Germinal center (tissue), 1 donor: Measurements from ENCODE around the gene GNB5.
"Not testable (repeated sequence)": the region's sequence is repeated elsewhere in the genome, so short reads cannot be mapped to it uniquely, and the experiment has no call there.

ENCODE experiments used
- DNase-seq: peaks from one replicate; pipeline ENCODE4 v3.0.0; 2012; ENCODE audit warnings: mixed read lengths, low spot score

Gene GNB5

DNA sequence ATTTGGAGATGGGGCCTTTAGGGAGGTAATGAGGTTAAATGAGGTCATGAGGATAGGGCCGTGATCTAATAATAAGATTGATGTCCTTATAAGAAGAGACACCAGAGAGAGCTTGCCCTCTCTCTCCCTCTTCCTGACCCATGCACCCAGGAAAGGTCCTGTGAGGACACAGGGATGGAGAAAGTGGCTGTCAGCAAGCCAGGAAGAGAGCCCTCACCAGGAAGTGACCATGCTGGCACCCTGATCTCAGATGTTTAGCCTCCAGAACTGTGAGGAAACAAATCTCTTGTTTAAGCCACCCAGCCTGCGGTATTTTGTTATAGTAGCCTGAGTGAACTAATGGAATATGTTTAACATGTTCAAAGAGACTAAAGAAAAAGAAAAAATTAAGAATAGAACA is 15.3 kb upstream of the GNB5 start:
- DNase-seq = no peak

DNA sequence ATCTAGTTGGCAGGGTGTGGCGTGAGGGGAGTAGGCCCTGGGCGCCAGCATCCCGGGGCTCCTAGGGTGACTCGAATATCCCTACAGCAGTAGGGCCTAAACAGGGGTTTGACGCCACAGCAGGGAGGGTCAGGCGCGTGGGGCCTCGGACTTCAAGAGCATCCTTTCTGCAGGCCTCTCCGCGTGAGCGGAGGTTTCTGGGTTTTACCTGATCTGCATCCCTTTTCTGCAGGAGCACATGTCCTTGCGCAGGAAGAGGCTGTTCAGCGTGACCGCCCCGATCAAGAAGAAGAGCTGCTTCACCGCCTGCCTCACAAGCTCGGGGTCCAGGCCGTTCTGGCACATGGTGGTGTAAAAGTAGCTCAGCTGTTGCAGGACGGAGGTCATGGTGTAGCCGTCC is 13.5 kb upstream of the GNB5 start:
- no peak for DNase-seq

DNA sequence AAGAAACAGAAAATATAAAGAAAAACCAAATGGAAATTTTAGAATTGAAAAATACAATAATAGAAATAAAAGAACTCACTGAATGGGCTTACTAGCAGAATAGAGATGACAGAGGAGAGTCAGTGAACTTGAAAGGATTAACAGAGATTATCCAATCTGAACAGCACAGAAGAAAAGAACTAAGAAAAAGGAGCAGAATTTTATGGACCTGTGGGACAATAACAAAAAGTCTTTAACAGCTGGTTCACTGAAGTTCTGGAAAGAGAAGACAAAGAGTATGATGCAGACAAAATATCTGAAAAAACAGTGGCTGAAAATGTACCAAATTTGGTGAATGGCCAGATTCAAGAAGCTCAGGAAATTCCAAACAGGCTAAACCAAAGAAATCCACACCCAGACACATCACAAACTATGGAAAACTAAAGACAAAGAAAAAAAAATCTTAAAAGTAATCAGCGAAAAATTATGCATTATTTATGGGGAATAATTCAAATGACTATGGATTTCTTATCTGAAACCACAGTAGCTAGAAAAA is 9.7 kb upstream of the GNB5 start:
- DNase-seq = no peak

DNA sequence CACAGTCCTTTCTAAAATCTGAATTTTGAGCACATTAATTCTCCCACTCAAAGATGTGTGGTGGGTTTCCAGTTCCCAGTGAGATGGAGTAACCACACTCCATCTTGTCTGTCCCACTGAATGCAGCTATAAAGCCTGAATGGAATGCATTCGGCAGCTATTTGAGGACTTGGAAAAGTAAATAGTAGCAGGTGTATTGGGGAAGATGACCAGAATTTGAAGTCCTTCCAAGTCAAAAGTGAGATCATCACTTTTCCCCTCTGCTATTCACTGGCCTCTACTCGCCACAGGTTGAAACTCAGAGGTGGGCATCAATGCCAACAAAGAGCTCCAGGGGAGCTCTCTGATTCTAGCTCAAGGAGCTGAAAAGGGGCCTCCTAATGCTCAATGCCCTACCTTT is 8.1 kb upstream of the GNB5 start:
- DNase-seq = no peak

DNA sequence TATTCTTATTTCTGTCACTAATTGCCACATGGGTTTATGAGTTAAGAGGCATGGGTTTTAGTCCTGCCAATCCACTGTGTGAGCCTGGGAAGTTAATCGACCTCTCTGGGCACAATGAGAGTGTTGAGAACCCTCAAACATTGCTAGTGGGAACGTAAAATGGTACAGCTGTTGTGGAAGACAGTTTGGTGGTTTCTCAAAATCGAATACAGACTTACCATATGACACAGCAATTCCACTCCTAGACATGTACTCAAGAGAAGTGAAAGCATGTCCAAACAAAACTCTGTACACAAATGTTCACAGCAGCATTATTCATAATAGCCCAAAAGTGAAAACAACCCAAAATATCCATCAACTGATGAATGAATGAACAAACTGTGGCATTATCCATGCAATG is 5.7 kb upstream of the GNB5 start:
- no peak for DNase-seq

DNA sequence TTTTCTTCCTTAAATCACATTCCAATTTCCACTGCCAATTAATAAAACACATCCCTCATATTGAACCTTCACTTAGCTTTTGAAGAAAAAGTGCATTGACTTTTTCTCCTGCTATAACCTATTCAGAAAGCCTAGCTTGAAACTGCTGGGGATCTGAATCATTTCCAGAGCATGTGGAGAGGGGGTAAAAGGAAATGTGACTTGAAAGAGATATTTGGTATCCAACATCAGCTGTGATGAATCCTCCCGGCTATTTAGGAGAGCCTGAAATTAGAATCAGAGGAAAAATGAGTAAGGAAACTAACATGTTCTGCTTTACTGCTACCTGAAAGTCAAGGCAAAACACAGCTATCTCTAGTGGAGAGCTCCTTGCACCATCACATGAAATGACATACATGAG is 2.6 kb upstream of the GNB5 start:
- no peak for DNase-seq

DNA sequence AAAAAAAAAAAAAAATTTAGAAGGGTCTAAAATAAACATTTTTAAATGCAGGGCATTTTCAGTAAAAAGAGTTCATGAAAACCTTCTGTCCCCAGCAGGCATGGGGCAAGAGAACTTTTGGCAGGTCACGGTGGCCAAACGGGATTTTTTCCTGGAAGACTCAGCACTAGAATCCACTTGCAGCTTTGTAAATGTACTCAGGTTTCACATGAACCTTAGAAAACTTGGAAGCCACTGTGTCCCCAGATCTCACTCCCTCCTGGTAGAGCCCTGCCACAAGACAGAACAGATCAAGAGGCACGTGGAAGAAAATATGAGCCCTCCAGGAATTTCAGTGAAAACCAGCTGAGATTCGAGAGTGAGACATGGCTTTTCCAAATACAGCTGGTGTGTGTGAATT is 2.1 kb upstream of the GNB5 start:
- no peak for DNase-seq

DNA sequence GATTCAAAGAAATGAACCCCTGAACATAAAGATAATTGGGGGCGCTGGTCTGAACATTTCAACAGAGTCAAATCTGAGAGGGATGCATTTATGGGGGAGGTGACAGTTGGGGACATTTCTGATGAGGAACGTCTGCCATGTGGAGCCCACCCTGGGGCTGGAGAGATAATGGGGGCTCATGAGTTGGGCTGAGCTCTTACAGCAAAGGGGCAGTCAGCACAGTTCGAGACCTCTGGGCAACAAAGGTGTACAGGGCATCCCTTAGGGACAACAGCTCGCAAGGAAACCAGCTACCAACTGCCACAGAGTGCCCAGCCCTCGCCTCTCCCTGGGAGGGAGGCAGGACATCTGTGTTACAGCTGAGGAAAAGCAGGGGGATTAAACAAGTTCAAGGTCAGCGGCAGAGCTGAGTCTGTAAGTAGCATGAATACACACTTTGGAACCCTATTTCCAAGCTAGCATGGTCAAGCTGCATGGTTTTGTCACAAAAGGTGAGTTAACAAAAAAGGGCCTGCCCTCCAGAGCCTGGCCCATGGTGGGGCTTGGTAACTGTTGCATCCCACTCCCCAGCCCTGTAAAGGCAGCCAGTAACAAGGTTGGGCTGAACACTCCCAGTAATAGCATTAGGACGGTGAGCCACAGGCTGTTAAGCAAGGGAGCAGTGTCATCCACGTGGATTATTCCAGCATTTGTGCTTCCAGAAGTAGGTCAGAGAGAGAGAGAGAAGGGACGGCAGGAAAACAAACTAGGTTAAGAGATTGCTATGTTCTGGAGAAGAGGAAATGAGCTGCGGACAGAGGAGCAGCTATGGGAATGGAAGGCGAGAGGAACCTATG is 4.3 kb downstream of the GNB5 start:
- DNase-seq = no peak

DNA sequence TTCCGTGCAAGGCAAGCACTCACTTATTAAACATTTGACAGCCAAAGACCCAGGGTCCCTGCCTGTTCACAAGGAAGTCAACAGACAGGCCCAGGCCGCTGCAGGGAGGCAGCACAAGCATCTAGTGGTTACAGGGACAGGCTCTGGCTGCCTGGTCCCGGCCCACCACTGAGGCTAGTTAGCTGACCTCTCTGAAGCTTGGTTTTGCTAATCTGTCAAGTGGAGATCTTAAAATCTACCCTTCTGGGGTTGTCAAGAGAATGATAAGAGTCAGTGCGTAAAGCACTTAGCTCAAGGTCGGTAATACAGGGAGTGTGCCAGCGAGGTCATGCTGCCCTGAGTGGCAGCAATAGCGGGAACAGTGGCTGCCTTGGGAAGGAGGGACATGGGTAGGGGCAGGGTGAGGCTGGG is 6.0 kb downstream of the GNB5 start:
- DNase-seq = no peak

DNA sequence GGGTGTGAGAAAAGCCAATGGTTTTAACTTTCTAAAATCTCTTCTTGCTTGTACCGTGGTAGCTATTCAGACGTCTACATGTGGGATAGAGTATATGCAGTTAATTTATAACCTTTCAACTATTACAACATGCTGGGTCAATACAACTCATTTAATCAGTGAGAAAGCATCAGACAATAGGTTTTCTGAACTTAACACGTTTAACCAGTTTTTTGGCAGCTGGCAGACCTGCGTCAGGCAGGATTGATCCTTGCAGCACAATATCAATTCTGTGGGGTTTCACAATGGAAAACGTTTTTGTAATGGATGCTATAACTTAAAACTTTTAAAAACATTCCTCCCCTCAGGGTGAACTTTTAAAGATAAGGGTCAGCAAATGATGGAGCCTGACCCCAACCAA is 6.5 kb downstream of the GNB5 start:
- no peak for DNase-seq

DNA sequence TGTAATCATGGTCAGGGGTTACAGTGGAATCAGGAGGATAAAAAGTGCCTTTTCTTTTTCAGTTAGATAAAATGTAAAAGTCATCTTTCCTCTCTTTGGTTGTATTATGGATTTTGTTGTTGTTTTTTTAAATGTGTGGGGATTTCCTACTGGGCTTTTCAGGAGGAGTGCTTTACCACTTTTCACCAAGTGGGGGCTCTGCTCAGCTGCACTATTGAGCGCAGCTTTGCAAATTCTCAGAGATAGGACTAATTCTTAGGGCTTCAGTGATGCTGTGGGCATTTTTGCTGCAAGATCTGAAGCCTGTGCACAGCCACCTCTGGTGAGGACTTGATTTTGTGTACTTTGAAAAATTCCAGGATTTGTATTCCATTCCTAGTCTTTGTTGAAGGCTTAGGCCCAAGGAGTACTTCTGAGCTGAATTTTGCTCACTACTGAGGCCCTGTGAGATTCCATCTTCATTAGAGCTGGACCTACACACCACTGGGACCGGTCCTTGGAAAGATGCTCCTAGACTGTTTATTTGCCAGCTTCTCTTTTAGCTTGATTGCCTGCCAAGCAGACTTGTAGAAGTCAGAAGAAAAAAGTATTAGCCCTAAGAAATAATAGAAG is 7.5 kb downstream of the GNB5 start:
- DNase-seq = peak; percentile 12

DNA sequence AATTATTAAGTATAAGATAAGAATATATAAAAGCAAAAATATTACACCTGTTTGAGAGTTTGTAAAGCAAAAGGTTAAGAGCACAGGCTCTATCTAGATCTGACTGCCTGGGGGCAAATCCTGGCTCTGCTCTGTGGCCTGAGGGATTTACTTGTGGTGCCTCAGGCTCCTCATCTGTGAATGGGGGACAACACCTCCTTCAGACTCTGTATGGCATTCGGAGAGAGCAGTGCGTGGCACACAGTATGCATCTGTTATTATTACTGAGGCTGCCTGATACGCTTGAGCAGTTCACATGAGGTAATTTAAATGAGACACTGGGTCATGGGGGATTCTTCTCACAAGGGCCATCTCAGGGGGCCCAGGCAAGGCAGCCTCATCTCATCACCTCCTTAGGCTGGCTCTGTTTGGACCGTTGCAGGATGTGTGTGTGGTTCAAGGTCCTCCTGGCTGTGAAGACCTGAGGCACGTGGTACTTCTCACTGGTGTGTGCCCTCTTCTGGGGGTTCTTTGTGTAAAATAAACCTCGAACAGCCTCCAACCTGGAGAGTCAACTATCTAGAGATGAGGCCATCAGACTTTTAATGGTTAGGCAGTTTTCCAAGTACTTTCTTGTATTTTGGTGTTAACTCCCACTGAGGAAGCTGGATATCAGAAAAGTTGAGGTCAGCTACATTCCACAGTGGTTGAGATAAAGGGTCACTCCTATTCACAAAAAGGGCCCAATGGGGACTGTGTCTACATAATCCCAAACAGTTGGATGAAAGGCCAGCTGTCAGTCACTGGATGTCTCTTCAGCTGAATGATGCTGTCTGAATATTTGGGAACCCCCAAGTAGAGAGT is 9.0 kb downstream of the GNB5 start:
- peak; percentile 33 for DNase-seq

DNA sequence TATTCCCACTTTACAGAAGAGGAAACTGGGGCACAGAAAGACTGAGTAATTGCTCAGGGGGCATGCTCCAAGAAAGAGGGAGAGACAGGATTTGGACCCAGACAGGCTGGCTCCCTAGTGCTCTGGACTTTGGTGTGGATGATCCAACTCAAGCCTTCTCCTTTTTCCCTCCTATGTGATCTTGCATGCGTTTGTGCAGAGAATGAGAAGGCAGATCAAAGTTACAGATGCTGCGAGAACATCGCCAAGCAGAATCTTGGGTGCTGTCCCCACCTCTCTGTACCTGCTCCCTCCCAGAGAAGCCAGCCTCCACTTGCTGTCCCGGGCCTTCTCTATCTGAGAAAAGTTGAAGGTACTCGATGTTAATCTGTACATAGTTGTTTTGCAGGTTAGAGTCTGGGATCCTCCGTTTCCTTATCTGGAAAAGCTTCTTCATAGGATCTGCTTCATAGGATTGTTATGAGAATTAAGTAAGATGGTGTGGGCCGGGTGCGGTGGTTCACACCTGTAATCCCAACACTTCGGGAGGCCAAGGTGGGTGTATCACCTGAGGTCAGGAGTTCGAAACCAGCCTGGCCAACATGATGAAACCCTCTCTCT is 10.2 kb downstream of the GNB5 start:
- no peak for DNase-seq

DNA sequence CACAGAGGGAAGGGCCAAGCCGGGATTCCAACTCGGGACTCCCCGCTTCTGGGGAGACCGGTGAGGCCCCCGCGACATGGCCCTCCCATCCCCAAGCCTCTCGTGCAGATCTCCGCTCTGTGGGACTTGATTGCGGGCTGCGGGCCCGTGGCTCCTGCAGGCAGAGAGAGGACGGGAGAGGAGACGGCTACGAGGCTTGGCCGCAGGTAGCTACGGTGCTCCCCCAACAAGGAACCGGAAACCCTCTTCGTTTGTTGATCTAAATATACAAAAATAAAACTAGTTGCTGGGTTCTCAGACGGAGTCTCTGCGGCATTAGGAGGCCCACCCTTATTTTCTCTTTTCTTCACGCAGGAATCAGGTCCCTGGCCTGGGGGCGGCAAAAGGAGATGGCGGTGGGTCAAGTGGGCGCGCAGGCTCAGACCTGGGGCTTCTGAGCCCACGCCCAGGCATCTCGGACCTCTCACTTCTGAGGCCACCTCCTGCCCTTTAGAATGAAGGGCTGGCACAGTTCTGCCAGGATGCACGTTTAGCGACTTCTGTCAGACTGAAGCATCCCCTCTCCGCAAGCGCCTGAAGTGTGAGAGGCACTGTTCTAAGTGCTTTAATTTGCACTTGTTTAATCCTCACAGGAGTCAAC is 10.9 kb downstream of the GNB5 start:
- DNase-seq = peak; percentile 72

DNA sequence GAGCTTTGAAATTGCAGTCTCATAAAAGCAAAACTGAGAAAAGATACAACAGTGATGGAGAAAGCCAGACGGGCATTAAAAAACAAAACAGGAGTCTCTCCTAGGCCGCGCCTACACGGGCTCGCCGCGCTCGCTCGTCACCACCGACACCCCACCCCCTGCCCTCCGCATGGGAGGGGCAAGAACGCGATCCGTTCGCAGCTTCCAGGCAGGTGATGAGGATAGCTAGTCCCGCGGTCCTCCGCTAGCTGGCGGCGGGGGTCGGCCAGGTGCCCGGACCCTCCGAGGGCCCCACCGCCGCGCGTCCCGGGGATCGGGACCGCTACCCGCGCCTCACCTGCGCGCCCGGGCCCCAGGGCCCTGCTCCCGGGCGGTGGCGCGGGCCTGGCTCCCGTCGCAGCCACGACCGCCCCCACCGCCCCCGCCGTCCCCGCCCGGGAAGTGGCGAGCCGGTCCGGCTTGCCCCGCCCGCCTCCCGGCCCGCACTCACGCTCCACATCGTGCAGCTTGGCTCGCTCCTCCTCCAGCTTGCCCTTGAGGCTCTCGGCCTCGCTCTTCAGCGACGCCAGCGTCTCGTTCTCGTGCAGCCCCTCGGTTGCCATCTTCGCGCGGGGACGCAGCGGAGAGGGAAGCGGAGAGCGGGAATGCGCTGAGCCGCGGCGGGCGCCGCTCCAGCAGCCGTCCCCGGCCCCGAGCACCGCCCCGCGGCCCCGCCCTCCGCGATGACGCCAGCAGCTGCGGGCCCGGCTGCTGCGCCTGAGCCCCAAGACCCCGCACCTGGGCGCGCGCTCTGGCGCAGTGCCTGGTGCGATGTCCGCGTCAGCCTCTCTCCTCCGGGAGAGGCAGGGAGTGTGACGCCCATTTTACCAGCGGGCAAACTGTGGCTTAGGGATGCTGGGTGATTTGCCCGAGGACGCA is 11.7 kb downstream of the GNB5 start:
- DNase-seq = peak; percentile 95

DNA sequence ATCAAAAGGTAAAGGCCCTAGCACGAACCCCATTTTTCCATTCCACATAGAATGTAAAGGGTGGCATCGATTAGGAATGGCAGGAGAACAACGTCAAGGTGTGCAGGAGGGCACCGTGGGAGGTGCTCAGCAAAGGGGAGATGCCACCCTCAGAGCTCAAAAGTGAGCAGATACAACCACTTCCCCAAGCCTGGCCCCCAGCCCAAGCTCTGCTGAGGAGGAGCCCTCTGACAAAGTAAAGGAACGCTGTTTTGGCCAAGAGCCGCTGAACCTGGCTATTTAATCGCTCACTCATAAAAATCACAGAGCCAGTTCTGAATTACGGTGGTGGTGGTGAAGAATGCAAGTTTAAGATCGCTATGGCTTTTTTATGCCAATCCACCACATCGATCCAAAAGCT is 12.4 kb downstream of the GNB5 start:
- DNase-seq = peak; percentile 10

DNA sequence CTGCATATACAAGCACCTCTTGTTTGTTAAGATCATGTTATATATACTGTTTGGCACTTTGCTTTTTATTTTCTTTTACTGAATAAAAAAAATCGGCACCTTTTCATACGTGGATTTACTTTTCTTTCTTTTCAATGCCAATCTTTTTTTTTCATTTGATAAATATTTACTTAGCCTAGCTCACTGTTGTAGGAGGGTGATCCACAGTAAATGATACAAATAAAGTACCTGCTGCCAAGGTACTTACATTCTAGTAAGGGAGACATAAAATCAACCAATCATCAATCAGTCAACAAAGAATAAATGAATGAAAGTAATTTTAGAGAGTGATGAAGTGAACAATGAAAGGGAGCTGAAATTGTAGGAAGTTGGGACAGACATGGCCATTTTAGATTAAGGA is 18.3 kb downstream of the GNB5 start:
- DNase-seq = no peak

DNA sequence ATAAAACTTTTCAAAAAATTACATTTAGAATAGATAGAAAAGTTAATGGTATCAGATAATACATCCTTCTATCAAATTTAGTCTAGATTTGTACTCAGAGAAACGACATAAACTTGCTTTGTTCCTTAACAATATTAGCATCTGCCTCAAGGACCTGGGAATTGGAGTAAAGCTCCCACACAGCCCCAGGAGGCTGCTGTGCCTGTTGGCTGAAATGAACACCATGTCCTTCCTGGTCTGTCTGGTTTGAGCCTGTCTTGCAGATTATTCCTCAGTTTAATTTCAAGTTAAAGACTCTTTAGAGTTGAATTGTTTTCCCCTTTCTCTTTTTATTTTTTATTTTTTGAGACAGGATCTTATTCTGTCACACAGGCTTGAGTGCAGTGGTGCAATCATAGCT is 19.4 kb downstream of the GNB5 start:
- no peak for DNase-seq

DNA sequence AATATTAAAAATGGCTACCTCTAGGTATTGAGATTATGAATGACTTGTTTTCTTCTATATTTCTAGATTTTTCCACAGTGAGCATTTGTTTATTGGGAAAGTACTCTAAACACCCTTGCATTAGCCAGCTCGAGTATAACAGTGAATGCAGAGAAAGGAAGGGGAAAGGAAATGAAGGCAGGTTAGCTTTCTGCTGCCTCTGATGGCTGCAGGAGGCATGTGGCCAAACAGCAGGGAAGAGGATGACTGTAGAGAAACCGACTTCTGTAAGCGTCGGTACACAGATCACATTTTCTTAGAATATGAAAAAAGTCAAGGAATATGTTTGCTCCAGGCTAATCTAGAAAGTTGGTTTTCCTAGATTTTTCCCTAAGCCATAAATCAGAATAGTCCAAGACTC is 19.8 kb downstream of the GNB5 start:
- no peak for DNase-seq

DNA sequence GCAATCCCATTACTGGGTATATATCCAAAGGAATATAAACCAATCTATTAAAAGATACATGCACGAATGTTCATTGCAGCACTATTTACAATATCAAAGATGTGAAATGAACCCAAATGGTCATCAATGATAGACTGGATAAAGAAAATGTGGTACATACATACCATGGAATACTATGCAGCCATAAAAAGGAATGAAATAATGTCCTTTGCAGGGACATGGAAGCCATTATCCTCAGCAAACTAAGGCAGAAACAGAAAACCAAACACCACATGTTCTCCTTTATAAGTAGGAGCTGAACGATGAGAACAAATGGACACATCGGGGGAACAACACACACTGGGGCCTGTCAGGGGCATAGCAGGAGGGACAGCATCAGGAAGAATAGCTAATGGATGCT is 21.0 kb downstream of the GNB5 start:
- DNase-seq = not testable (repeated sequence)
